Parathyroid adenoma (tissue), 2 donors: ENCODE results near the gene ARRB2.

Experiments
- H2AFZ ChIP-seq: fragments of 300-600 bp; sonication (generic); one replicate; pipeline ENCODE4 v1.7.0; 2017; ENCODE audit warnings: antibody characterized with exemption, mild to moderate bottlenecking
- H3K27ac ChIP-seq: fragments of 300-600 bp; sonication (generic); one replicate; pipeline ENCODE4 v1.7.0; 2017
- H3K27me3 ChIP-seq: fragments of 300-600 bp; sonication (generic); one replicate; pipeline ENCODE4 v1.7.0; 2017; ENCODE audit warnings: low read length; ENCODE audit not compliant: control insufficient read depth, insufficient read depth
- H3K36me3 ChIP-seq: fragments of 300-600 bp; sonication (generic); one replicate; pipeline ENCODE4 v1.7.0; 2017; ENCODE audit warnings: low read length; ENCODE audit not compliant: control insufficient read depth, insufficient read depth
- H3K4me1 ChIP-seq: fragments of 300-600 bp; sonication (generic); one replicate; pipeline ENCODE4 v1.7.0; 2017; ENCODE audit warnings: control low read depth
- H3K4me2 ChIP-seq: fragments of 300-600 bp; sonication (generic); one replicate; pipeline ENCODE4 v1.7.0; 2017; ENCODE audit warnings: low read length
- H3K4me3 ChIP-seq: fragments of 300-600 bp; sonication (generic); one replicate; pipeline ENCODE4 v1.7.0; 2017; ENCODE audit warnings: low read depth, low read length
- H3K79me2 ChIP-seq: fragments of 300-600 bp; sonication (generic); one replicate; pipeline ENCODE4 v1.7.0; 2017; ENCODE audit warnings: control low read depth
- H3K9ac ChIP-seq: fragments of 300-600 bp; sonication (generic); one replicate; pipeline ENCODE4 v1.7.0; 2017; ENCODE audit warnings: mild to moderate bottlenecking
- H3K9me3 ChIP-seq: fragments of 300-600 bp; sonication (generic); one replicate; pipeline ENCODE4 v1.7.0; 2017; ENCODE audit warnings: low read length; ENCODE audit not compliant: control insufficient read depth
- CTCF ChIP-seq: fragments of 300-600 bp; sonication (generic); IDR thresholded peaks from one replicate; pipeline ENCODE4 v1.7.0; 2017; ENCODE audit warnings: antibody characterized with exemption, mild to moderate bottlenecking
- donor health status: primary hyperparathyroidism.

The ARRB2 gene

GRCh38 chr17:4709794-4710692, at the start of gene ARRB2:
TSS of gene ARRB2 (plus strand) at chr17:4710632. CDS start at chr17:4710722, 90 bp downstream.
- Histone ChIP-seq H3K9me3 (no peaks in the 10 kb centered on the region), H3K9ac (peak within 1 kb of the TSS; percentile 80), H3K27me3 (no peaks in the 10 kb centered on the region), H3K4me3 (peak within 1 kb of the TSS; percentile 70), H3K4me2 (peak within 1 kb of the TSS; percentile 78), H3K79me2 (no peaks in the 10 kb centered on the region), H3K4me1 (peaks cover 11% of the 10 kb centered on the region), H3K36me3 (no peaks in the 10 kb centered on the region), H3K27ac (peak within 1 kb of the TSS; percentile 69), H2AFZ (peak within 1 kb of the TSS; percentile 88)
- peak; percentile 57 for TF ChIP-seq CTCF

- TF ChIP-seq CTCF: no peak
- no peaks in the 10 kb centered on the region for H3K9me3 ChIP-seq
- H3K27me3 ChIP-seq: no peaks in the 10 kb centered on the region
Measured at GRCh38 chr17:4663711-4664110, 46.7 kb upstream of the ARRB2 start.

GRCh38 chr17:4664230-4664629, 46.2 kb upstream of the ARRB2 start:
- H3K36me3 ChIP-seq: no peaks in the 10 kb centered on the region
- no peak overlapping the region for H3K27ac ChIP-seq
- H3K9ac ChIP-seq: no peak overlapping the region

More at GRCh38 chr17:4663711-4664110, 46.7 kb upstream of the ARRB2 start:
- Histone ChIP-seq H3K9ac (no peak overlapping the region), H3K27ac (no peak overlapping the region), H3K36me3 (no peaks in the 10 kb centered on the region), H3K4me3 (no peak overlapping the region), H3K79me2 (no peaks in the 10 kb centered on the region), H3K4me2 (no peak overlapping the region), H3K4me1 (no peaks in the 10 kb centered on the region), H2AFZ (no peak overlapping the region)

GRCh38 chr17:4665027-4665426, 45.4 kb upstream of the ARRB2 start:
- H3K36me3 ChIP-seq: no peaks in the 10 kb centered on the region
- H3K4me2 ChIP-seq: no peak overlapping the region
- no peak for TF ChIP-seq CTCF
- H3K9ac ChIP-seq: no peak overlapping the region
- H3K4me1 ChIP-seq: no peaks in the 10 kb centered on the region
- no peaks in the 10 kb centered on the region for H3K9me3 ChIP-seq
- H2AFZ ChIP-seq: no peak overlapping the region
- H3K4me3 ChIP-seq: no peak overlapping the region
- no peaks in the 10 kb centered on the region for H3K27me3 ChIP-seq
- H3K79me2 ChIP-seq: no peaks in the 10 kb centered on the region
- H3K27ac ChIP-seq: no peak overlapping the region

More at GRCh38 chr17:4664230-4664629, 46.2 kb upstream of the ARRB2 start:
- no peaks in the 10 kb centered on the region for H3K4me1 ChIP-seq
- no peaks in the 10 kb centered on the region for H3K27me3 ChIP-seq
- no peaks in the 10 kb centered on the region for H3K9me3 ChIP-seq
- H3K4me3 ChIP-seq: no peak overlapping the region
- no peaks in the 10 kb centered on the region for H3K79me2 ChIP-seq
- H2AFZ ChIP-seq: no peak overlapping the region
- TF ChIP-seq CTCF: no peak
- H3K4me2 ChIP-seq: no peak overlapping the region
